HEK293T (cell line): ENCODE data around the gene PFKL.

Source experiments
- CTCF ChIA-PET: fragments of 350-600 bp; formaldehyde crosslinking; extraction: SDS; loops from one replicate; lab custom pipeline; 2021; ENCODE audit warnings: antibody characterized with exemption, inconsistent platforms; lab: Yijun Ruan, JAX
- POLR2A ChIA-PET: fragments of 350-600 bp; formaldehyde crosslinking; extraction: SDS; loops from one replicate; lab custom pipeline; 2020; ENCODE audit warnings: antibody characterized with exemption, inconsistent platforms; lab: Yijun Ruan, JAX
- DNase-seq: peaks from one replicate; pipeline ENCODE4 v3.0.0; 2012; ENCODE audit warnings: mixed read lengths; ENCODE audit errors: extremely low spot score
- ARNT ChIP-seq: fragments of 450-650 bp; IDR thresholded peaks from 2 replicates; pipeline ENCODE4 v1.6.1; 2017; ENCODE audit warnings: mild to moderate bottlenecking
- BHLHE40 ChIP-seq: fragments of 450-650 bp; IDR thresholded peaks from 2 replicates; pipeline ENCODE4 v1.6.1; 2016; ENCODE audit warnings: mild to moderate bottlenecking, moderate library complexity, borderline replicate concordance
- CTBP1 ChIP-seq: fragments of 450-650 bp; IDR thresholded peaks from 2 replicates; pipeline ENCODE4 v1.6.1; 2016; ENCODE audit warnings: borderline replicate concordance
- ELF4 ChIP-seq: fragments of 450-650 bp; IDR thresholded peaks from 2 replicates; pipeline ENCODE4 v1.6.1; 2017; ENCODE audit warnings: antibody characterized with exemption
- FOXA1 ChIP-seq: fragments of 450-650 bp; IDR thresholded peaks from 2 replicates; pipeline ENCODE4 v1.6.1; 2016; ENCODE audit warnings: mild to moderate bottlenecking
- FOXK2 ChIP-seq: fragments of 450-650 bp; IDR thresholded peaks from 2 replicates; pipeline ENCODE4 v1.6.1; 2016; ENCODE audit warnings: mild to moderate bottlenecking
- FOXM1 ChIP-seq: fragments of 450-650 bp; IDR thresholded peaks from 2 replicates; pipeline ENCODE4 v1.6.1; 2017; ENCODE audit warnings: mild to moderate bottlenecking, borderline replicate concordance
- HDGF ChIP-seq: fragments of 450-650 bp; IDR thresholded peaks from 2 replicates; pipeline ENCODE4 v1.6.1; 2017; ENCODE audit warnings: antibody characterized with exemption, borderline replicate concordance
- L3MBTL2 ChIP-seq: fragments of 450-650 bp; conservative IDR thresholded peaks from 2 replicates; pipeline ENCODE4 v1.6.1; 2016; ENCODE audit warnings: mild to moderate bottlenecking
- LEF1 ChIP-seq: fragments of 450-650 bp; IDR thresholded peaks from 2 replicates; pipeline ENCODE4 v1.6.1; 2017; ENCODE audit warnings: mild to moderate bottlenecking, borderline replicate concordance
- NFRKB ChIP-seq: fragments of 450-650 bp; IDR thresholded peaks from 2 replicates; pipeline ENCODE4 v1.6.1; 2016; ENCODE audit warnings: mild to moderate bottlenecking, moderate library complexity
- SP1 ChIP-seq: fragments of 450-650 bp; IDR thresholded peaks from 2 replicates; pipeline ENCODE4 v1.6.1; 2017
- SUZ12 ChIP-seq: fragments of 450-650 bp; IDR thresholded peaks from 2 replicates; pipeline ENCODE4 v1.6.1; 2016; ENCODE audit warnings: mild to moderate bottlenecking
- TARDBP ChIP-seq: fragments of 450-650 bp; IDR thresholded peaks from 2 replicates; pipeline ENCODE4 v1.6.1; 2016
- ZNF384 ChIP-seq: fragments of 450-650 bp; IDR thresholded peaks from 2 replicates; pipeline ENCODE4 v1.6.1; 2016
- TF ChIP-seq, protein P1 (sequence below): fragments of 450-650 bp; IDR thresholded peaks from 2 replicates; pipeline ENCODE4 v1.6.1; 2016

PFKL gene

DNA sequence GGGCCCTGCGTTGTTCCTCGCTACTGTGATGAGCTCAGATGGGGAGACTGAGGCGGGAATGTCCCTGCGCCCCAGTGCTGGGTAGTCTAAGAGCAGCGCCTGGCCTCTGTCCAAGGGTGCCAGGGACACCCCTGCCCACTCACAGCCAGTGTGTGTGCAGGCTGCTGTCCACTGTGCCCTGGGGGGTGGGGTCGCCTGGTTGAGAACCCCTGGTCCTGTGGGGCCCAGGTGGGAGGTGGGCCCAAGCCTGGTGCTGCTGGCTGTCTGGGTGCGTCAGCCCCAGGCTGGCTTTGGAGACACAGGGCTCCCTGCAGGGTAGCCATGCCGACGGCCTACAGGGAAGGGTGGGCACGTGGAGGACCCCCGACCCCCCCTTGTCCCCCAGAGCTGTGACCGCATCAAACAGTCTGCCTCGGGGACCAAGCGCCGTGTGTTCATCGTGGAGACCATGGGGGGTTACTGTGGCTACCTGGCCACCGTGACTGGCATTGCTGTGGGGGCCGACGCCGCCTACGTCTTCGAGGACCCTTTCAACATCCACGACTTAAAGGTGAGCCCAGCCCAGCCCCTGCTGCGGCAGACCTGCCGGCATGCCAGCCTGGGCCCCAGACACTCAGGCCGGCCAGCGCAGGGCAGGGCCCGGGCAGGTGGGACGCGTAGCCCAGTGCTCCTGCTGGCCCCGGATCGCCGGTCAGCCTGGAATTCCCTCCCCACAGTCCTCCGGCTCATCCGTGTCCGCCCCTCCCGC is 24.4 kb downstream of the PFKL start:
- TF ChIP-seq ARNT: no peak
- no peak for TF ChIP-seq HDGF
- TF ChIP-seq CTBP1: no peak
- no peak for TF ChIP-seq LEF1
- TF ChIP-seq FOXK2: no peak
- no peak for TF ChIP-seq SP1
- no peak for TF ChIP-seq FOXM1
- TF ChIP-seq ELF4: no peak
- no peak for TF ChIP-seq L3MBTL2
- no peak for TF ChIP-seq BHLHE40
- TF ChIP-seq FOXA1: no peak
- TF ChIP-seq, protein P1, sequence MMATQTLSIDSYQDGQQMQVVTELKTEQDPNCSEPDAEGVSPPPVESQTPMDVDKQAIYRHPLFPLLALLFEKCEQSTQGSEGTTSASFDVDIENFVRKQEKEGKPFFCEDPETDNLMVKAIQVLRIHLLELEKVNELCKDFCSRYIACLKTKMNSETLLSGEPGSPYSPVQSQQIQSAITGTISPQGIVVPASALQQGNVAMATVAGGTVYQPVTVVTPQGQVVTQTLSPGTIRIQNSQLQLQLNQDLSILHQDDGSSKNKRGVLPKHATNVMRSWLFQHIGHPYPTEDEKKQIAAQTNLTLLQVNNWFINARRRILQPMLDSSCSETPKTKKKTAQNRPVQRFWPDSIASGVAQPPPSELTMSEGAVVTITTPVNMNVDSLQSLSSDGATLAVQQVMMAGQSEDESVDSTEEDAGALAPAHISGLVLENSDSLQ: no peak
- TF ChIP-seq ZNF384: no peak
- ChIA-PET POLR2A (no interaction called here), CTCF (no interaction called here)
- no peak for DNase-seq

- no peak for DNase-seq
- POLR2A ChIA-PET: no interaction called here
- CTCF ChIA-PET: no interaction called here
- TF ChIP-seq FOXK2 (no peak), ARNT (no peak), ZNF384 (no peak), SUZ12 (no peak), ELF4 (no peak), SP1 (no peak), LEF1 (no peak)
- TF ChIP-seq, protein P1: no peak
These were observed 24.9 kb downstream of the PFKL start for GRCh38 chr21:44324854-44325107.

DNA sequence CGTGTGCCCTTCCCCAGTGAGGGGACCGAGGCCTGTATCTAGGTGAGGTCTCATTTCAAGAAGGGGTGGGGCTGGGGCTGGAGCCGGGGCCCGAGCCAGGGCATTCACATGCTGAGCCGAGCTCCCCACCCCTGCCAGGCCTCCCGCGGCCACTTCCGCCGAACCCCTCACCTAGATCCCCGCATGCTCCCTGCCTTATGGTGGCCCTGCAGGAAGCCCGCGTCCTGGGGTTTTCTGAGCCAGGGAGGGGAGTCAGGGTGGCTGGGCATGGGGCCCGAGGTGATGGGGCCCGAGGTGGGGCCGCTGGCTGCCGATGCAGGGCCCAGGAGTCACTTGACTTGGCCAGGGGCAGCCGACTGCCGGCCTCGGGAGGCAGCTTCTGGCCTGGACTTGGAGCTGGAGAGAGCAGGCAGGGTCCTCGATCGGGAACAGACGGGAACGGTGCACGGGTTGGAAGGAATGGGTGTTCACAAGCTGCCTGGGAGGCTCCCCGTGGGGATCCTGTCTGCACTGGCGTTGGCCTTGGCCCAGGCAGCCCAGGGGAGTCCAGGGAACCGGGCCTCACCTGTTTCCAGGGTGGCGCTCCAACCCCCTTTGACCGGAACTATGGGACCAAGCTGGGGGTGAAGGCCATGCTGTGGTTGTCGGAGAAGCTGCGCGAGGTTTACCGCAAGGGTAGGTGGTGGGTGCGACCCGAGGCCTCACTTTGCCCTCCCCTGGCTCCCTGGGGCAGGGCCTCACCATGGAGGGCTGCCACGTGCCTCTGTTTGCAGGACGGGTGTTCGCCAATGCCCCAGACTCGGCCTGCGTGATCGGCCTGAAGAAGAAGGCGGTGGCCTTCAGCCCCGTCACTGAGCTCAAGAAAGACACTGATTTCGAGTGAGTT is 25.8 kb downstream of the PFKL start:
- no peak for TF ChIP-seq ARNT
- TF ChIP-seq, protein P1: no peak
- TF ChIP-seq SUZ12: no peak
- no peak for TF ChIP-seq SP1
- TF ChIP-seq ZNF384: no peak
- no peak for TF ChIP-seq BHLHE40
- TF ChIP-seq NFRKB: no peak
- TF ChIP-seq TARDBP: no peak
- TF ChIP-seq CTBP1: no peak
- TF ChIP-seq LEF1: no peak
- POLR2A ChIA-PET: no interaction called here
- no peak for DNase-seq
- CTCF ChIA-PET: no interaction called here

DNA sequence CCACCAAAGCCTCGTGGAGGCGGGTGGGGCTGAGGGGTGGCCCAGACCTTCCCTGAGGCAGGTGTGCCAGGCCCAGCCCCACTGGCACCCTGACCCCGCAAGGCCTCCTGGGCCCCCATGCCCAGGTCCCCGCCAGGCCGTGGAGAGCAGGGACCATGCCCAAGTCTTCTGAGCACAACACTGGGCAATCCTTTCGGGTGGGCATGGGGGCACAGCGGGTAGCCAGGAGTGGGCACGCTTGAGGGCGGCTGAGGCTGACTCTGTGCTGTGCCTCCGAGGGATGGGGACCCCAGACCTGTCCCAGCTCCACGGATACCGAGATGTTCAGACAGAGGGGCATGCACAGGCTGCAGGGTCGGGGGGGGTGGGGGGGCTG is 26.4 kb downstream of the PFKL start:
- ChIA-PET POLR2A (no interaction called here), CTCF (no interaction called here)
- no peak for DNase-seq
- TF ChIP-seq BHLHE40: no peak
- TF ChIP-seq FOXA1: no peak
- no peak for TF ChIP-seq ZNF384

DNA sequence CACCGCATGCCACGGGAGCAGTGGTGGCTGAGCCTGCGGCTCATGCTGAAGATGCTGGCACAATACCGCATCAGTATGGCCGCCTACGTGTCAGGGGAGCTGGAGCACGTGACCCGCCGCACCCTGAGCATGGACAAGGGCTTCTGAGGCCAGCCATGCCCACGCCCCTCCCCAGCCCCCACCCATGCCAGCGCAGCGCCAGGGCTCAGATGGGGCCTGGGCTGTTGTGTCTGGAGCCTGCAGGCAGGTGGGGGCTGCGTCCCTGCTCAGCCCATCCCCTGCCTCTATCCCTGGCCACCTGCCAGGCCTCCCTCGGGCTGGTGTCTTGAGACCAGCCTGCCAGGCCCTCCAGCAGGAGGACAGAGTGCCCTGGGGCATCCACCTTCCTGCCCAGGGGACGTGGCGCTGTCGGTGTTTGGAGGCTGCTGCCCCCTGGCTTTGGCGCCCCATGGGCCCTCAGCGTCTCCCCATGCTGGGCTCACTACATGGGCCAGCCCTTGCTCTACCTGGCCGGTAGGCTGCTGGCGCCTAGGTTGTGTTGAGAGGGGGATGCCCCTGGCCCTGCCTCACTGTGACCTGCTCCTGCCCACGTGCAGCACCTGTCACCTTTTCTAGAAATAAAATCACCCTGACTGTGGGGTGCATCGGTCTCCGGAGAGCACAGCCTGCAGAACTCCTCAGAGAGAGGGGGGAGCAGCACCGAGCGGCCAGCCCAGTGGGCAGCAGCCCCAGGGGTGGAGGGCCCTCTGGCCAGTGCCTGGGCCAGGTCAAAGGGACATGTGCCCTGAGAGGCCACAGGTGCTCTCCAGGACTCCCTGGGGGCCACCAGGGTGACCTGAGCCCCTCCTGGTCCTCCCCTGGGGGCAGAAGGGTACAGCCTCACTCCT is 27.1 kb downstream of the PFKL start:
- POLR2A ChIA-PET: no interaction called here
- DNase-seq: no peak

GRCh38 chr21:44327603-44327974 is 27.7 kb downstream of the PFKL start:
- ChIA-PET POLR2A (no interaction called here), CTCF (no interaction called here)
- TF ChIP-seq SUZ12 (no peak), CTBP1 (no peak), ARNT (no peak), LEF1 (no peak), FOXK2 (no peak), TARDBP (no peak), L3MBTL2 (no peak)
- no peak for DNase-seq

More for the DNA sequence above, 27.1 kb downstream of the PFKL start:
- TF ChIP-seq ZNF384 (no peak), FOXK2 (no peak), NFRKB (no peak), CTBP1 (no peak), FOXM1 (no peak), SP1 (no peak), FOXA1 (no peak)
- CTCF ChIA-PET: no interaction called here
